Stimulated activated naive B cell treated with anti-CD40 and anti-IgM and Interleukin-4, amounts not matched to agents 10 μg/mL and 1 μg/mL and 100 μg/mL, for 72 hours (primary cell): ENCODE results near the gene SLC4A5.
A peak's percentile ranks its signal among the peaks of the same experiment; 100 is the strongest.
"Not testable (repeated sequence)": the region's sequence is repeated elsewhere in the genome, so short reads cannot be mapped to it uniquely, and the experiment has no call there.

ENCODE experiments used
- ATAC-seq, 2 donors: fragments of 150-1000 bp; cut with Tn5 transposase; replicated peaks; 2 replicates each; pipeline ENCODE4 v1.10.0; 2021; ENCODE audit warnings: moderate library complexity in 1 of 2
- DNase-seq: peaks from one replicate; pipeline ENCODE4 v3.0.0; 2021
- H3K27ac Mint-ChIP-seq: one replicate; pipeline ENCODE4 v1.8.0; 2022; ENCODE audit warnings: mild to moderate bottlenecking, mixed read lengths
- H3K27me3 Mint-ChIP-seq, 2 donors: one replicate each; pipeline ENCODE4 v1.8.0; 2022; ENCODE audit warnings: mixed read lengths in 2 of 2
- H3K36me3 Mint-ChIP-seq, 2 donors: one replicate each; pipeline ENCODE4 v1.8.0; 2022; ENCODE audit warnings: mixed read lengths in 2 of 2, mild to moderate bottlenecking in 1 of 2
- H3K4me1 Mint-ChIP-seq, 2 donors: one replicate each; pipeline ENCODE4 v1.8.0; 2022; ENCODE audit warnings: mixed read lengths in 2 of 2, mild to moderate bottlenecking in 1 of 2
- H3K4me3 Mint-ChIP-seq, 2 donors: one replicate each; pipeline ENCODE4 v1.8.0; 2022; ENCODE audit warnings: mild to moderate bottlenecking in 2 of 2, mixed read lengths in 2 of 2, moderate library complexity in 1 of 2
- H3K9me3 Mint-ChIP-seq, 2 donors: one replicate each; pipeline ENCODE4 v1.8.0; 2022; ENCODE audit warnings: mixed read lengths in 2 of 2, mild to moderate bottlenecking in 1 of 2

Gene SLC4A5

GRCh38 chr2:74198023-74198460 is 145.2 kb downstream of the SLC4A5 start:
- Mint-ChIP-seq H3K27me3 (no peaks in the 10 kb centered on the region), H3K36me3 (peaks cover 17 to 26% of the 10 kb centered on the region in 2 donors), H3K4me1 (peaks cover 26 to 41% of the 10 kb centered on the region in 2 donors), H3K27ac (peak overlapping the region; percentile 100), H3K4me3 (peak overlapping the region; percentile 93 to 99), H3K9me3 (peaks cover 2 to 7% of the 10 kb centered on the region in 2 donors)
- DNase-seq, result no peak
- no peak for ATAC-seq

- Mint-ChIP-seq H3K27me3 (no peaks in the 10 kb centered on the region), H3K36me3 (peaks cover 17 to 26% of the 10 kb centered on the region in 2 donors), H3K9me3 (peaks cover 2 to 7% of the 10 kb centered on the region in 2 donors), H3K4me1 (peaks cover 26 to 41% of the 10 kb centered on the region in 2 donors), H3K27ac (peak overlapping the region; percentile 20), H3K4me3 (no peak overlapping the region)
- ATAC-seq, result no peak
- no peak for DNase-seq
Observed at GRCh38 chr2:74197049-74197448, 146.2 kb downstream of the SLC4A5 start.

GRCh38 chr2:74194799-74195198 is 148.4 kb downstream of the SLC4A5 start:
- Mint-ChIP-seq H3K36me3 (peaks cover 11 to 18% of the 10 kb centered on the region in 2 donors), H3K4me3 (no peak overlapping the region)

DNA sequence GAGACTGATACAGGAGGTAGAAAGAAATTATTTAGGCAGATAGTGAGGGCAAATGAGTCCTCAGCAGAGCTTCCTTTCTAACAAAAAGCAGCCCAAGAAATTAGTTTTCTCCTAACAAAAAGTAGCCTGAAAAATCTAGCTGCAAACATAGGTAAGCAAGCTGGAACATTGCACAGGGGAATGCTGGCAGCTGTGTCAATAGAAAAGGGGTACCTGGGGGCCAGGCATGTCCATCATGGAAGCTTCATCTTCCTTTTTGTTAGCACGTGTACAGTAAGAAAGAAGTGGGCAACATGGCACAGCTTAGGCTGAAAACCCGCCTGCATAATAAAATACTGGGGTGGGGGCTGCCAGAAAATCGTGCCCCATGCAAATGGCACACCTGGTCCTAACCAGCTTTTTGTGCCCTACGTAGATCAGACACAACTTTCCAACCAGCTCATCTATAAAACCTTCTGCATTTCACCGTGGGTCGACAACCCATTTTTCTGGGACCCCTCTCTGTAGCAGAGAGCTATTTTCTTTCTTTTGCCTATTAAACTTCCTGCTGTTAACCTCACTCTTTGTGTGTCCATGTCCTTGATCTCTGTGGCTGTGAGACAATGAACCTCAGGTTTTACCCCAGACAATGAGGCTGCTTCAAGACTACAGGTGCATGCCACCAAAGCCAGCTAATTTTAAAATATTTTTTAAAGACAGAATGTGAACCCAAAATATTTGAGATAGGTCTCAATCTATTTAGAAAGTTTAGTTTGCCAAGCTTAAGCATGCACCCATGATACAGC is 151.4 kb downstream of the SLC4A5 start:
- no peak overlapping the region for H3K4me3 Mint-ChIP-seq
- no peaks in the 10 kb centered on the region for H3K36me3 Mint-ChIP-seq
- H3K27me3 Mint-ChIP-seq, result peaks cover 0 to 3% of the 10 kb centered on the region in 2 donors
- no peak for DNase-seq
- no peak for ATAC-seq
- no peak overlapping the region for H3K27ac Mint-ChIP-seq
- H3K9me3 Mint-ChIP-seq, result no peaks in the 10 kb centered on the region
- H3K4me1 Mint-ChIP-seq, result peaks cover 6 to 23% of the 10 kb centered on the region in 2 donors

More at GRCh38 chr2:74194799-74195198, 148.4 kb downstream of the SLC4A5 start:
- peaks cover 2 to 7% of the 10 kb centered on the region in 2 donors for H3K9me3 Mint-ChIP-seq
- peaks cover 16 to 24% of the 10 kb centered on the region in 2 donors for H3K4me1 Mint-ChIP-seq
- no peak for DNase-seq
- H3K27ac Mint-ChIP-seq, result no peak overlapping the region
- peaks cover 0 to 3% of the 10 kb centered on the region in 2 donors for H3K27me3 Mint-ChIP-seq
- no peak for ATAC-seq

GRCh38 chr2:74188696-74189095 is 154.5 kb downstream of the SLC4A5 start:
- Mint-ChIP-seq H3K9me3 (no peaks in the 10 kb centered on the region), H3K4me1 (peaks cover 21 to 47% of the 10 kb centered on the region in 2 donors), H3K36me3 (no peaks in the 10 kb centered on the region), H3K4me3 (no peak overlapping the region), H3K27ac (no peak overlapping the region), H3K27me3 (peaks cover 0 to 3% of the 10 kb centered on the region in 2 donors)
- ATAC-seq, result no peak
- DNase-seq, result no peak

GRCh38 chr2:74188018-74188601 is 155.1 kb downstream of the SLC4A5 start:
- Mint-ChIP-seq H3K4me1 (peaks cover 22 to 50% of the 10 kb centered on the region in 2 donors), H3K9me3 (no peaks in the 10 kb centered on the region), H3K27me3 (peaks cover 0 to 3% of the 10 kb centered on the region in 2 donors), H3K4me3 (no peak overlapping the region), H3K27ac (no peak overlapping the region), H3K36me3 (no peaks in the 10 kb centered on the region)
- DNase-seq (no peak), ATAC-seq (no peak)

DNA sequence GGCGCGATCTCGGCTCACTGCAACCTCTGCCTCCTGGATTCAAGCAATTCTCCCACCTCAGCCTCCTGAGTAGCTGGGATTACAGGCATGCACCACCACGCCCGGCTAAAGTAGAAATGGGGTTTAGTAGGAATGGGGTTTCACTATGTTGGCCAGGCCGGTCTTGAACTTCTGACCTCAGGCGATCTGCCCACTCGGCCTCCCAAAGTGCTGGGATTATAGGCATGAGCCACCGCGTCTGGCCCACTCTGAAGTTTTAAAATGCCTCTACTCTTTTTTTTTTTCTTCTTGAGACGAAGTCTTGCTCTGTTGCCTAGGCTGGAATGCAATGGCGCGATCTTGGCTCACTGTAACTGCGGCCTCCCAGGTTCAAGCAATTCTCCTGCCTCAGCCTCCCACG is 156.5 kb downstream of the SLC4A5 start:
- not testable (repeated sequence) for DNase-seq, H3K36me3 Mint-ChIP-seq, ATAC-seq

GRCh38 chr2:74186038-74186437 is 157.2 kb downstream of the SLC4A5 start:
- H3K4me3 Mint-ChIP-seq, result peak overlapping the region; percentile 36 to 79
- H3K4me1 Mint-ChIP-seq, result peaks cover 24 to 63% of the 10 kb centered on the region in 2 donors
- DNase-seq (peak; percentile 87), ATAC-seq (peak; percentile 88 to 89)
- no peaks in the 10 kb centered on the region for H3K9me3 Mint-ChIP-seq
- peaks cover 0 to 1% of the 10 kb centered on the region in 2 donors for H3K27me3 Mint-ChIP-seq
- H3K36me3 Mint-ChIP-seq, result no peaks in the 10 kb centered on the region
- peak overlapping the region; percentile 96 for H3K27ac Mint-ChIP-seq

More for the DNA sequence above, 156.5 kb downstream of the SLC4A5 start:
- not testable (repeated sequence) for H3K9me3 Mint-ChIP-seq, H3K4me3 Mint-ChIP-seq, H3K27me3 Mint-ChIP-seq
- H3K27ac Mint-ChIP-seq, result peak overlapping the region; percentile 96
- H3K4me1 Mint-ChIP-seq, result peaks cover 24 to 58% of the 10 kb centered on the region in 2 donors

DNA sequence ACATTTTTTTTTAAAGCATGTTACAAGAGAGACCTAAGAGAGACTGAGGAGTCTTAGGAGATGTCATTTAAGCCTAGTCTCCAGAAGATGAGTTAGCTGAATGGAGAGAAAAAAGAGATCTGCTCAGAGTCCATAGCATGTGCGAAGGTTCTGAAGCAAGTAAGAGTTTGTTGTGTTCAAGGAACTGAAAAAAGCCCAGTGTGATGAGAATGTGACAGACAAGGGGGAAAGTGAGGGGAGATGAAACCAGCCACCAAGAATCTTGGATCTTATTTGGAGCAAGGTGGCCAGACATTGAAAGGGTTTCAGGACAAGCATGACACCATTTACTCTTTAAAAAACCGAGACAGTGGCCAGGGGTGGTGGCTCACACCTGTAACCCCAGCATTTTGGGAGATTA is 159.3 kb downstream of the SLC4A5 start:
- Mint-ChIP-seq H3K4me1 (peaks cover 28 to 70% of the 10 kb centered on the region in 2 donors), H3K4me3 (peak overlapping the region; percentile 0), H3K9me3 (peaks cover 0 to 1% of the 10 kb centered on the region in 2 donors), H3K36me3 (peaks cover 2 to 4% of the 10 kb centered on the region in 2 donors), H3K27me3 (no peaks in the 10 kb centered on the region), H3K27ac (peak overlapping the region; percentile 96)
- DNase-seq (no peak), ATAC-seq (no peak)

DNA sequence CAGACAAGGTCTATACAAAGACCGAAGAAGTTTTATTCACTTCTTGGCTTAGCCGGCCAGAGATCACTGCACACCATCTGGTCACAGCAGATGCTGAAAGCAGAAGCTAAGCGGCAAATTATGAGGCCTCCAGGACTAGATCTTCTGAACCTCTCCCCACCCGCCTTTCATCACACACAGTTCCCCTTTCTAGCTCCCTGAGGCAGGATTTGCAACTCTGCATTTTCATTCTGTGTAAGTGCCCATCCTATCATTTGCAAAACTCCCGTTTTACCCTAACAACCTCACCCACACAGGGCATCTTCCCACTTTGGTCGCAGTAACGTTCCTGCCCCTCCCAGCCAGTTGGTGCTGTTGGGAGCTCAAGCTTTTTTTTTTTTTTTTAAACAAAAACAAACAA is 161.5 kb downstream of the SLC4A5 start:
- H3K27me3 Mint-ChIP-seq, result no peaks in the 10 kb centered on the region
- H3K36me3 Mint-ChIP-seq, result peaks cover 8 to 10% of the 10 kb centered on the region in 2 donors
- peaks cover 29 to 63% of the 10 kb centered on the region in 2 donors for H3K4me1 Mint-ChIP-seq
- peak overlapping the region; percentile 100 for H3K27ac Mint-ChIP-seq
- H3K4me3 Mint-ChIP-seq, result peak overlapping the region; percentile 65 to 78
- DNase-seq, result peak; percentile 81
- ATAC-seq, result peak; percentile 58 to 63
- H3K9me3 Mint-ChIP-seq, result peaks cover 0 to 1% of the 10 kb centered on the region in 2 donors

DNA sequence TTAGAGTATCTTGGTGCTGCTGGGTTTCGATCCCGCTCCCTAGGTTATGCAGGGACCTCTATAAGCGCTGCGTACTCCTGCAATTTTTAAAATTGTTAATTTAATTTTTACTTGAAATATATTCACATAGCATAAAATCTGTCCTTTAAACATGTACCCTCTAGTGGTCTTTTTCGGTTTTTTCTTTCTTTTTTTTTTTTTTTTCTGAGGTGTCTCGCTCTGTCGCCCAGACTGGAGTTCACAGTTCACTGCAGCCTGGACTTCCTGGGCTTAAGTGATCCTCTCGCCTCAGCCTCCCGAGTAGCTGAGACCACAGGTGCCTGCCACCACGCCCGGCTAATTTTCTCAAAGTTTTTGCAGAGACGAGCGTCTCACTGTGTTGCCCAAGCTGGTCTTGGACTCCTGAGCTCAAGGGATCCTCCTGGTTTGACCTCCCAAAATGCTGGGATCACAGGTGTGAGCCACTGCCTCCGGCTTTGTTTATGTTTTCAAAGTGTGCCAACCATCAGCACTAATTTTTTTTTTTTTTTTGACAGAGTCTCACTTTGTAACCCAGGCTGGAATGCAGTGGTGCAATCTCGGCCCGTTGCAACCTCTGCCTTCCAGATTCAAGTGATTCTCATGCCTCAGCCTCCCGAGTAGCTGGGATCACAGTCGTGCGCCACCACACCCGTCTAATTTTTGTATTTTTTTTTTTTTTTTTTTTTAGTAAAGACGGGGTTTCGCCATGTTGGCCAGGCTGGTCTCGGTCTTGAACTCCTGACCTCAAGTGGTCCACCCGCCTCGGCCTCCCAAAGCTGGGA is 164.0 kb downstream of the SLC4A5 start:
- Mint-ChIP-seq H3K9me3 (peaks cover 0 to 1% of the 10 kb centered on the region in 2 donors), H3K4me3 (peak overlapping the region; percentile 83 to 94), H3K36me3 (peaks cover 20 to 30% of the 10 kb centered on the region in 2 donors), H3K27ac (peak overlapping the region; percentile 97), H3K4me1 (peaks cover 24 to 61% of the 10 kb centered on the region in 2 donors), H3K27me3 (no peaks in the 10 kb centered on the region)
- DNase-seq (no peak), ATAC-seq (peak; percentile 14 to 16)

DNA sequence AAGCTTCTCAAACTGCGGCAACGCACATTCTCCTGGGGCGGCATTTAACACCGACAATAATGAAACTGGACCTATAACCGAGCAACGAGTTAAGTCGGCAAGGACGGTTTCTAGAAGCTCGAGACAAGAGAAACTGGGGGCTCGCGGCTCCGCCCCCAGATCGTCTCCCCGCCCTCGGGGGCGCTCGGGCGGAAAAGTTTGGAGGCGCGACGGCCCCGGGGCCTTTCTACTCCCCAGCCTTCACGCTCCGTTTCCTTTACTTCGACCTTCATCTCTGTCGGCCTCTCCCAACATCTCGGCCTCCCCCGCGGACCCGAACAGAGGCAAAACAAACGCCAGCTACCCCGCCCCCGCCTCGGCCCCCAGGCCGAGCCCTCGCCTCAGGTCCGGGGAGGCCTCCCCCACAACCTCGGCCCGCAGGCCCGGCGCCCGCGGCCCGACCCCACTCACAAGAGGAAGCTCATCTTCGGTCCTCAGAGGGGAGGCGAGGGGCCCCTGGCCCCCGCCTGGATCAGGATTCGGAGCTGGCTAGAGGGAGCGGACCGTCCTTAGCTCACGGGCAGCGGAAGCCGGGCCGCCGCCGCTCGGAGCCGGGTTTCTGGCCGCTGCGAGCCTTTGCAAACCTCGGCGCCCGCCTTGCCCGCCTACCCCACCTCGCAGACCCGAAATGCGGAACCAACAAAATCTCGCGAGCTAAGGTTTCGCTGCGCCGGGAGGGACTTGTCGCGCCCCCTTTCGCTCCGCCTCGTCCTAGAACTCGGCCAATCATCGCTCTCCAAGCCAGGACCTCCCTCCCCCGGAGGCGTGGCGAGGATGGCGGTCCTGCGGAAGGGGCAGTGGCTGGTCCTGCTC is 164.8 kb downstream of the SLC4A5 start, which contains the start of gene MOB1A:
MOB1A (minus strand) TSS at position 669 of the 852 bp plus-strand sequence; CDS start at position 464, 205 bp downstream.
- Mint-ChIP-seq H3K9me3 (peaks cover 0 to 1% of the 10 kb centered on the region in 2 donors), H3K4me1 (peaks cover 19 to 55% of the 10 kb centered on the region in 2 donors), H3K36me3 (peaks cover 20 to 33% of the 10 kb centered on the region in 2 donors), H3K27ac (peak within 1 kb of the TSS; percentile 97), H3K4me3 (peak within 1 kb of the TSS; percentile 83 to 94), H3K27me3 (no peaks in the 10 kb centered on the region)
- ATAC-seq (peak; percentile 78 to 85), DNase-seq (peak; percentile 98)

- ATAC-seq, result no peak
Observed at GRCh38 chr2:74177696-74178095, 165.5 kb downstream of the SLC4A5 start.

More at GRCh38 chr2:74177696-74178095, 165.5 kb downstream of the SLC4A5 start:
- DNase-seq, result no peak
- peaks cover 20 to 37% of the 10 kb centered on the region in 2 donors for H3K36me3 Mint-ChIP-seq
- no peaks in the 10 kb centered on the region for H3K27me3 Mint-ChIP-seq
- H3K4me1 Mint-ChIP-seq, result peaks cover 22 to 63% of the 10 kb centered on the region in 2 donors
- H3K27ac Mint-ChIP-seq, result no peak overlapping the region
- H3K4me3 Mint-ChIP-seq, result peak overlapping the region; percentile 83 to 94
- H3K9me3 Mint-ChIP-seq, result peaks cover 0 to 1% of the 10 kb centered on the region in 2 donors
